Adrenal gland (tissue), 12 donors: Measurements from ENCODE around the gene CCDC57. TPM values are rescaled to one million over a fixed set of nuclear protein-coding genes. Genes with fewer than 3 reads are reported as not detected.

Experiments used
- DNase-seq, 7 donors: peaks; one replicate each; pipeline ENCODE4 v3.0.0-alpha.2; 2019 to 2020
- H3K27ac ChIP-seq, 5 donors: fragments of 200-600 bp; sonication (generic) in 4 of 5; 1 replicate in 3 of 5; 2 replicates in 2 of 5; pipeline versions ENCODE4 v1.5.1 to v1.8.0; 2016 to 2020; ENCODE audit warnings: mild to moderate bottlenecking in 1 of 5
- H3K27me3 ChIP-seq: fragments of 200-600 bp; 2 replicates; pipeline ENCODE4 v1.8.0; 2021
- H3K36me3 ChIP-seq, 2 donors: fragments of 200-600 bp; replicated peaks in 1 of 2; 1 replicate in 1 of 2; 2 replicates in 1 of 2; pipeline versions ENCODE4 v1.5.1 to v1.8.0; 2018 to 2022
- H3K4me1 ChIP-seq, 2 donors: fragments of 200-600 bp; replicated peaks in 1 of 2; 1 replicate in 1 of 2; 2 replicates in 1 of 2; pipeline versions ENCODE4 v1.5.1 to v1.8.0; 2018 to 2021
- H3K4me3 ChIP-seq, 4 donors: fragments of 200-600 bp; sonication (generic) in 3 of 4; one replicate each; pipeline ENCODE4 v1.5.1; 2016 to 2018
- H3K9me3 ChIP-seq, 3 donors: fragments of 200-600 bp; sonication (generic) in 1 of 3; replicated peaks in 1 of 3; 1 replicate in 2 of 3; 2 replicates in 1 of 3; pipeline versions ENCODE4 v1.5.1 to v1.8.0; 2016 to 2021
- CTCF ChIP-seq, 6 experiments: fragments of 450-650 bp in 4 of 6; fragments of 200-600 bp in 2 of 6; sonication (generic) in 1 of 6; IDR thresholded peaks; 1 replicate in 5 of 6; 2 replicates in 1 of 6; pipeline versions ENCODE4 v1.5.1 to v1.8.0; 2016 to 2021; ENCODE audit warnings: antibody characterized with exemption in 6 of 6, mild to moderate bottlenecking in 2 of 6, moderate library complexity in 1 of 6
- POLR2A ChIP-seq, 2 donors: fragments of 450-650 bp; IDR thresholded peaks; one replicate each; pipeline ENCODE4 v1.6.1; 2017; ENCODE audit warnings: antibody characterized with exemption in 2 of 2, mild to moderate bottlenecking in 2 of 2, moderate library complexity in 1 of 2
- WGBS, 4 donors: extraction: QIAGEN DNeasy Blood & Tissue Kit in 2 of 4; methylation state at CpG; one replicate each; pipeline versions ENCODE4 v1.1.5 to v1.1.7; 2013 to 2017; 5-methylcytosine and 5-hydroxymethylcytosine counted together
- intact Hi-C, 2 donors: fragments of 100-400 bp; cut with DNase I; formaldehyde crosslinking; loops; one replicate each; pipeline versions ENCODE4 v1.14.1 to v1.15.0; 2022 to 2023
- polyA plus RNA-seq, 3 donors: library from polyadenylated mRNA; stranded (reverse); fragments of 200-250 nt in 2 of 3; fragments of 350-450 nt in 1 of 3; fragmentation: Illumina TruSeq in 1 of 3; extraction: RNeasy Lipid Tissue Mini Kit (QIAGEN cat#74804) in 1 of 3; gene quantifications; one replicate each; pipeline ENCODE4 v1.2.3, GENCODE V29; 2013 to 2014
- total RNA-seq, 9 donors: library from RNA; depleted of rRNA in 4 of 9; stranded (reverse); fragments of >200 nt in 4 of 9; fragments of 120-200 nt in 1 of 9; fragmentation: NEBNext Ultra II Directional in 1 of 9; extraction: Animal tissue kit (Norgen Biotek cat#: 25700) in 1 of 9; gene quantifications; one replicate each; pipeline versions ENCODE4 v1.1.0 to v1.2.4, GENCODE V29; 2013 to 2023
- donor health status: healthy with polysubstance abuse.
- donor health status: Bipolar disorder and iron deficiency.
- donor health status: DM: yes; HTN: yes; CAD: no.
- donor health status: DM: no; HTN: no; CAD: no.
- donor health status: DM: no; HTN: no; CAD: no.
- donor health status: DM: yes; HTN: yes; CAD: no.

CCDC57 gene
- total and polyA plus RNA-seq, 12 donors, result 7.1 to 275 (median 28.8) TPM

GRCh38 chr17:82152114-82152513, 60.5 kb downstream of the CCDC57 start:
- intact Hi-C loops, result loop anchor here (5.0 kb wide), 2 partner anchors 55 to 125 kb away; partner anchors contain the start of gene FASN (in 1 of the 2)
- WGBS, 4 donors, result 87 to 96% (median 94%) methylated on average over 4 to 5 of the region's 5 CpGs
- Histone ChIP-seq H3K27ac (no peak overlapping the region), H3K4me1 (no peaks in the 10 kb centered on the region), H3K9me3 (no peaks in the 10 kb centered on the region), H3K27me3 (no peaks in the 10 kb centered on the region), H3K4me3 (no peak overlapping the region), H3K36me3 (no peaks in the 10 kb centered on the region)
- DNase-seq, result no peak
- TF ChIP-seq CTCF (IDR thresholded peaks at IDR 0.05), result no peak
- TF ChIP-seq POLR2A (IDR thresholded peaks at IDR 0.05), result no peak

- Histone ChIP-seq H3K4me3 (no peak overlapping the region), H3K9me3 (no peaks in the 10 kb centered on the region), H3K27ac (no peak overlapping the region), H3K36me3 (no peaks in the 10 kb centered on the region), H3K4me1 (no peaks in the 10 kb centered on the region), H3K27me3 (no peaks in the 10 kb centered on the region)
- TF ChIP-seq POLR2A (IDR thresholded peaks at IDR 0.05) (no peak), CTCF (IDR thresholded peaks at IDR 0.05) (no peak)
- no peak for DNase-seq
- intact Hi-C loops, result loop anchor here (5.0 kb wide), 2 partner anchors 54 to 124 kb away; partner anchors contain the start of gene FASN (in 1 of the 2)
- 85 to 100% (median 89%) methylated on average over 11 to 22 of the region's 22 CpGs for WGBS, 4 donors
These were observed 61.3 kb downstream of the CCDC57 start for GRCh38 chr17:82151106-82151957.

- intact Hi-C loops, result loop anchor here (5.0 kb wide), 2 partner anchors 52 to 122 kb away; partner anchors contain the start of gene FASN (in 1 of the 2)
- TF ChIP-seq POLR2A (IDR thresholded peaks at IDR 0.05), result no peak
- no peak for TF ChIP-seq CTCF (IDR thresholded peaks at IDR 0.05)
- no peak for DNase-seq
- Histone ChIP-seq H3K27me3 (no peaks in the 10 kb centered on the region), H3K4me3 (no peak overlapping the region), H3K36me3 (no peaks in the 10 kb centered on the region), H3K9me3 (no peaks in the 10 kb centered on the region), H3K27ac (no peak overlapping the region), H3K4me1 (no peaks in the 10 kb centered on the region)
- 81 to 93% (median 92%) methylated on average over 11 to 27 of the region's 27 CpGs for WGBS, 4 donors
These were observed 63.1 kb downstream of the CCDC57 start for GRCh38 chr17:82149401-82150099.

- no peaks in the 10 kb centered on the region for H3K36me3 ChIP-seq
- no peaks in the 10 kb centered on the region for H3K9me3 ChIP-seq
- 91 to 99% (median 96%) methylated on average over 2 of the region's 2 CpGs for WGBS, 4 donors
- H3K4me1 ChIP-seq, result no peaks in the 10 kb centered on the region
- no peak overlapping the region for H3K27ac ChIP-seq
- intact Hi-C loops, result no loop called here
- no peak overlapping the region for H3K4me3 ChIP-seq
- TF ChIP-seq POLR2A (IDR thresholded peaks at IDR 0.05) (no peak), CTCF (IDR thresholded peaks at IDR 0.05) (no peak)
- H3K27me3 ChIP-seq, result no peaks in the 10 kb centered on the region
- no peak for DNase-seq
These were observed 63.6 kb downstream of the CCDC57 start for GRCh38 chr17:82148997-82149396.
